Skeletal muscle cell (primary cell): Measurements from ENCODE around the gene ZNF768.

ENCODE experiments used
- DNase-seq: peaks from one replicate; pipeline ENCODE4 v3.0.0-alpha.2; 2010; ENCODE audit warnings: low read depth
- H3K4me3 ChIP-seq: 2 replicates; pipeline ENCODE4 v1.5.1; 2011; ENCODE audit warnings: low read depth, mild to moderate bottlenecking, control low read depth, low read length, moderate library complexity

The ZNF768 gene

GRCh38 chr16:30521476-30521872, 4.9 kb downstream of the ZNF768 start:
- DNase-seq = no peak
- H3K4me3 ChIP-seq = no peak overlapping the region

DNA sequence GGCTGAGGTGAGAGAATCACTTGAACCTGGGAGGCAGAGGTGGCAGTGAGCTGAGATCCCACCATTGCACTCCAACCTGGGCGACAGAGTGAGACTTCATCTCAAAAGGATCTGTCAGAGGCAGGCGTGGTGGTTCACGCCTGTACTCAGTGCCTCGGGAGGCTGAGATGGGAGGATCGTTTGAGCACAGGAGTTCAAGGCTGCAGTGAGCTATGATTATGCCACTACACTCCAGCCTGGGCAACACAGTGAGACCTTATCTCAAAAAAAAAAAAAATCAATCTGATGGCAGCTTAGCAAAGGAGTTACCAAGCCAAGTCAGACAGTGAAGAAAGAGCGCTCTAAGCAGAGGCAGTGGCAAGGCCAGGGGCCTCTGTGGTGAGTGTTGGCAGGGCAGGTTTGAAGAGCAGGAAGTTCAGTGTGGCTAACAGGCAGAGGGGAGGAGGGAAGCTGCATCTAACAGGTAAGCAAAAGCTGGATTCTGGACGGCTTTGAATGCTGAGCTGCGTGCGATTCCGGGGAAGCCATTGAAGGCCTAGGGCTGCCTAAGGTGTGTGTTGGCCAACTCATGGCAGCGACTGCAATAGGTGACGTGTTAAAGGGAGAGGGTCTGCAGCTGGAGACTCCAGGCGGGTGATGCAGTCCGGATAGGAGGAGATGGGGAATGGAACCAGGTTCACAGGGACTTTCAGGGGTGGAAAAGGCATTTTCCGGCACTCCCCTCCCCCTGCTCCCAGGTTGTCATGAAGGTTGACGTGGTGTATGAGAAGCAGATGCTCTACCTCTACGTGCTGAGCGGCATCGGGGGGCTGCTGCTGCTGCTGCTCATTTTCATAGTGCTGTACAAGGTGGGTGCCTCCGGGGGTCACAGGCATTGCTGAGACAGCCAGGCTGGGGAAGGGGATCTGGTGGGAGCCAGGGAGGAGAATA, 7.0 kb downstream of the ZNF768 start:
- no peak overlapping the region for H3K4me3 ChIP-seq
- DNase-seq = no peak

DNA sequence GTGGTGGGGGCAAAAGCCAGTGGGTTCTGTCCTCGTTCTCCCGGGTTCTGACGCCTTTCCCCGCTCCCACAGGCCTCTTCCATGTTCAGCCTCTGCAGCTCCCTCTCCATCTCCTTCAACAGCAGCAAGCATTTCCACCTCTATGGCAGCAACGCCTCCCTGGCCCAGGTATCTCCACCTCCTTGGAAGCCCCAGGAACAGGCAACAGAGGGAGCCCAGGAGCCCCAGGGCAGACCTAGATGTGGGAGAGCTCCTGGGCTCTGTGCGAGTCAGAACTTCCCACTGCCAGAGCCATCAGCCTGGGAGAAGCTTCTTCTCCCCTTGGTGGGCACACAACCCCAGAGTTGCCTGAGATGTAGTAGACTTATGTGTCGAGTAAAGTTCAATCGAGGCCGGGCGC, 7.8 kb downstream of the ZNF768 start:
- no peak for DNase-seq
- H3K4me3 ChIP-seq = no peak overlapping the region

DNA sequence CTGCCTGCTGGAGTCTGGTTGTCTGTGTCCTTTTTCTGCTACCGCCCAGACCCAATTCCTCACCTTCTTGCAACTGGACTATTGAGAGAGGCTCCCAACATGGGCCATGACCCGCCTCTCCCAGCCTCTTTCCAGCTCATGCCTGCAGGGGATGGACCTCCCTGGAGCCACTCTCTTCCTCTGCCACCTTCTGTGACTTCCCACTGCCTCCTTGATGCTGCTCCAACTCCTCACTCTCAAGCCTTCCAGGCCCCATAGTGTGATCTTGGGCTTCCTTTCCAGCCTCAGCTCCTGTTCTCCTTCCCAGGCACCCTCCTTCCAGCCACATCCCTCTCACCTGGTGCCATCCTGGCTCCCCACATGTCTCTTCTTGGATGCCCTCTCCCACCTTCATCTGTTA, 11.1 kb downstream of the ZNF768 start:
- H3K4me3 ChIP-seq = no peak overlapping the region
- no peak for DNase-seq

GRCh38 chr16:30511509-30511908, 14.9 kb downstream of the ZNF768 start:
- no peak overlapping the region for H3K4me3 ChIP-seq
- no peak for DNase-seq

GRCh38 chr16:30510376-30510938, 15.9 kb downstream of the ZNF768 start:
- DNase-seq = no peak
- no peak overlapping the region for H3K4me3 ChIP-seq

DNA sequence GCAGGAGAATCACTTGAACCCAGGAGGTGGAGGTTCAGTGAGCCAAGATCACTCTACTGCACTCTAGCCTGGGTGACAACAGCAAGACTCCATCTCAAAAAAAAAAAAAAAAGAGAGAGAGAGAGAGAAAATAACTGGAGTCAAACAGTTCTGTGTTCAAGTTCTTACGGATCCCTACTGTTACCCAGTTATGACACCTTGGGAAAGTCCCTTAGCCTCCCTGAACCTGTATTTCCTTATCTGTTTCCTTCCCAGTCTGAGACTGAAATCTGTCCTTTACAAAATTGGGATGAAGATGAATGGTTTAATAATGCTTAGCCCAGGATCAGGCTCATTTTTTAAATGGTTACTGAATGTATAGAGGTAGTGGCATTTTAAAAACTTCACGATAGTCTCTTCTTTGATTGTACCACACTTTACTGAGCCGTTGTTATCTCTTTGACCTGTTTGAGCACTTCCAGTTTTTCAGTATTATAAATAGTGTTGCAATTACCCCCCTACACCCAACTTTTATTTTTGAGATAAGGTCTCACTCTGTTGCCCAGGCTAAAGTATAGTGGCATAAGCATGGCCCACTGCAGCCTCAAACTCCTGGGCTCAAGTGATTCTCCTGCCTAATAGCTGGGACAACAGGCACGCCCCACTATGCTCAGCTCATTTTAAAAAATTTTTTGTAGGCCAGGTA, 17.1 kb downstream of the ZNF768 start:
- DNase-seq = no peak

GRCh38 chr16:30503403-30504296, 22.7 kb downstream of the ZNF768 start:
- DNase-seq = no peak

More for the DNA sequence above, 17.1 kb downstream of the ZNF768 start:
- H3K4me3 ChIP-seq = no peak overlapping the region

DNA sequence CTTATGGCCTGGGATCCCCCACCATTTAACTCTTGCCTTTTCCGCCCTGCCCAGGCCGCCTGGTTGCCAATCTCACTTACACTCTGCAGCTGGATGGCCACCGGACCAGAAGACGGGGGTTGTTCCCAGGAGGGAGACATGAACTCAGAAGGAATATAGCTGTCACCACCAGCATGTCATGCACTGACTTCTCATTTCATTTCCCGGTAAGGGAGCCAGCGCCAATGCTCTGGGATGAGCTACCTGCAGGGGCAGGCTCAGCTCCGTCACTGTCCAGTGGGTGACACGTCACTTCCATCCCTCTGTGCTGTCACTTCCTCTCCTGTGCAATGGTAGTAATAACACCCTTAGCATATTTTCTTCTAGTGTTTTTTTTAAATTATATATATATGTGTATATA, 27.1 kb downstream of the ZNF768 start:
- no peak overlapping the region for H3K4me3 ChIP-seq
- DNase-seq = no peak

More at GRCh38 chr16:30503403-30504296, 22.7 kb downstream of the ZNF768 start:
- no peak overlapping the region for H3K4me3 ChIP-seq

GRCh38 chr16:30494709-30495108, 31.7 kb downstream of the ZNF768 start:
- no peak for DNase-seq
- H3K4me3 ChIP-seq = no peak overlapping the region

DNA sequence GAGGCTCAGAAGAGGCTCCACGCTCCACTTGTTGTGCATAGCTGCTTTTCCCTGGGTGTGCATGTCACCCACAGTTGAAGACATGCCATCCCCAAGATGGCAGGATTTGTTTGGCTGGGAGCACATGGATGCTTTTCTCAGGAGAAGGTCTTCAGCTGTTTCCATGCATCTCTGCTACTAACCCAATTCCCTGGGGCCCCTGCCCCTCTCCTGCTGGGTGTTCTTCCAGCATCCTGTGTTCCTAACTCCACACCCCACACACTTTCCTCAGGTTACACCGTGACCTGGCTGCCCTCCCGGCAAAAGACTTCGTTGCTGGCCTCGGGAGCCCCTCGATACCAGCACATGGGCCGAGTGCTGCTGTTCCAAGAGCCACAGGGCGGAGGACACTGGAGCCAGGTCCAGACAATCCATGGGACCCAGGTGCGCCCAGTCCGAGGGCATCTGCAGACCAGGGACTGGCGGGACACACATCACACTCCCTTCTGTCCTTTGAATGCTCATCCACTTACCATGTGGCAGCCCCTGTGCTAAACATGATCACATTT, 32.4 kb downstream of the ZNF768 start:
- no peak overlapping the region for H3K4me3 ChIP-seq
- DNase-seq = no peak

DNA sequence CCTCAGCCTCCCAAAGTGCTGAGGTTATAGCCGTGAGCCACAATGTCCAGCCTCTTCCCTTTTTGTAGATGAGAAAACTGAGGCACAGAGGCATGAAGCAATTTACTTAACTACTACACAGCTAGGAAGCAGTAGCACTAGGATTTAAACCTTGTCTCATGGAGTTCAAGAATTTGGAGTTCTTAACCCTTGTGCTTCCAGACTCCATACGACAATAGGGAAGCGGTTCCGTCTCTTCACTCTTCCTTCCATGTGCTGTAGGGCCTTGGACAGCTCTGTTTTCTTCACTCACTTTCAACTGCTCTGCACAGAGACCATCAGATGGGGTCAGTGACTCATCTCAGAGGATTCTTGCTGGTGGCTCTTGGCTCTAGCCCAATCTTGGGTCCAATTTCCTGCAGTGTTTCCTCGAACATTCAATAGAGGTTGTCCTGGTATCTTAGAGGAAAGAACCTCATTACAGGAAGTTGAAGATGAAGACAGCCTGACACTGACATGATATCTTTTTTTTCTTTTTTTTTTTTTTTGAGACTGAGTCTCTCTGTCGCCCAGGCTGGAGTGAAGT, 34.5 kb downstream of the ZNF768 start:
- no peak overlapping the region for H3K4me3 ChIP-seq
- peak; percentile 47 for DNase-seq

DNA sequence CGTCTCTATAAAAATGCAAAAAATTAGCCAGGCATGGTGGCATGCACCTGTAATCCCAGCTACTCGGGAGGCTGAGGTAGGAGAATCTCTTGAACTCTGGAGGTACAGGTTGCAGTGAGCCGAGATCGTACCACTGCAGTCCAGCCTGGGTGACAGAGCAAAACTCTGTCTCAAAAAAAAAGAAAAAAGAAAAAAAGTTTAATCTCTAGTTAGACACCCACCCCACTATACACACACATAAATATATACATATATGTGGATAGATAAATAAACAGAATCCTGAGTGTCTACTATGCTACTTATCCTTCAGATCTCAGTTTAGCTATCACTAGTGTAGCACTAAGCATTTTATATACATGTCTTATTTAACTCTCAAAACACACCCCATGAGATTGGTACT, 35.1 kb downstream of the ZNF768 start:
- no peak overlapping the region for H3K4me3 ChIP-seq
- DNase-seq = no peak

GRCh38 chr16:30490210-30490609, 36.2 kb downstream of the ZNF768 start:
- DNase-seq = no peak

GRCh38 chr16:30488764-30489605, 37.4 kb downstream of the ZNF768 start:
- no peak for DNase-seq
- no peak overlapping the region for H3K4me3 ChIP-seq

More at GRCh38 chr16:30490210-30490609, 36.2 kb downstream of the ZNF768 start:
- no peak overlapping the region for H3K4me3 ChIP-seq

DNA sequence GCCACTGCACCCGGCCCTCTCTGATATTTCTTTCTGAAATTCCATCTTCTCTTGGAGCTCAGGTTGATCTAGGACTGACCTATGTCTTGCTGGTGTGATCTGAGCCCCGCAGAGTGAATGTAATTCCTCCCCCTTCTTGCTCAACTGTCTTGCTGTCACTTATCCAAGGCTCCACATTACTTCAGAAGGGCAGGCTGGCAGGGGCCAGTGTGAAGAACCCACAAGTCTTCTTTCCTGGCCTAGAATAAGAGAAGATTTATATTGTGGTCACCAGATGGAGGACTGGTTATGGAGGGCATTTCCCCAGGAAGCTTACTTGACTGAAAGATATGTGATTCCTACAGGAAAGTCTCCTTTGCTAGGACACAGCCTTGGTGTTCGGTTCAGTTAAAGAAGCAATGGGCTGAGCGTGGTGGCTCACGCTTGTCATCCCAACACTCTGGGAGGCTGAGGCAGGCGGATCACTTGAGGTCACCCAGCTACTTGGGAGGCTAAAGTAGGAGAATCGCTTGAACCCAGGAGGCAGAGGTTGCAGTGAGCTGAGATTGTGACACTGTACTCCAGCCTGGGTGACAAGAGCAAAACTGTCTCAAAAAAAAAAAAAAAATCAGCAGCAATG, 40.4 kb downstream of the ZNF768 start:
- H3K4me3 ChIP-seq = no peak overlapping the region
- peak; percentile 6 for DNase-seq

- H3K4me3 ChIP-seq = no peak overlapping the region
- DNase-seq = no peak
These were observed 41.5 kb downstream of the ZNF768 start for GRCh38 chr16:30484887-30485286.

DNA sequence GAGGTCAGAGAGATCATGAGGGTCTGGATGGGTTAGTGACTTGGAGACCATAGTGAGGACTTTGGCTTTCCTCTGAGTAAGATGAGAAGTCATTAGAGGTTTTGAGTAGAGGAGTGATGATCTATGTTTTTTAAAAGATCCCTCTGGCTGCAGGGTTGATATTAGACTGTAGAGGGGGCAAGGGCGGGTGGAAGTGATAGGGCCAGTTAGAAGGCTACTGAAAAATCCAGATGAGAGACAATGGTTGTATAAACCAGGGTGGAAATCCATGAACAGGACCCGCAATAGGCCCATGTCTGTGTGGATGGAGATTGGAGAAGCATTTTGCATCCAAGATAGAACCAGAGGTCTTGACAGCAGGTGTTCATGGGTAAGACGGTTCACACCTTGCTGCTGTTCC, 44.0 kb downstream of the ZNF768 start:
- no peak overlapping the region for H3K4me3 ChIP-seq
- no peak for DNase-seq
